Ascending aorta (tissue), 2 donors: Measurements from ENCODE around the gene NUP107. TPM values are rescaled to one million over a fixed set of nuclear protein-coding genes. Genes with fewer than 3 reads are reported as not detected.

Source experiments
- DNase-seq, 2 donors: peaks; one replicate each; pipeline ENCODE4 v3.0.0-alpha.2; 2019; ENCODE audit warnings: low spot score in 2 of 2
- H3K27ac ChIP-seq, 2 donors: fragments of 200-600 bp; sonication (generic); one replicate each; pipeline ENCODE4 v1.5.1; 2016 to 2017; ENCODE audit warnings: mild to moderate bottlenecking in 1 of 2
- H3K27me3 ChIP-seq: fragments of 200-600 bp; sonication (generic); one replicate; pipeline ENCODE4 v1.5.1; 2017
- H3K36me3 ChIP-seq, 2 donors: fragments of 200-600 bp; sonication (generic); one replicate each; pipeline ENCODE4 v1.5.1; 2016
- H3K4me1 ChIP-seq, 2 donors: fragments of 200-600 bp; sonication (generic); one replicate each; pipeline ENCODE4 v1.5.1; 2016 to 2017; ENCODE audit warnings: mild to moderate bottlenecking in 1 of 2
- H3K4me3 ChIP-seq, 2 donors: fragments of 200-600 bp; sonication (generic); one replicate each; pipeline ENCODE4 v1.5.1; 2016 to 2017; ENCODE audit warnings: mild to moderate bottlenecking in 1 of 2
- H3K9me3 ChIP-seq, 2 donors: fragments of 200-600 bp; sonication (generic); one replicate each; pipeline ENCODE4 v1.5.1; 2016
- CTCF ChIP-seq, 3 experiments: fragments of 200-600 bp in 2 of 3; fragments of 450-650 bp in 1 of 3; sonication (generic) in 2 of 3; IDR thresholded peaks; one replicate each; pipeline ENCODE4 v1.5.1; 2016 to 2019; ENCODE audit warnings: antibody characterized with exemption in 3 of 3, mild to moderate bottlenecking in 1 of 3, moderate library complexity in 1 of 3
- intact Hi-C: fragments of 100-400 bp; cut with DNase I; formaldehyde crosslinking; loops from one replicate; pipeline ENCODE4 v1.15.1; 2023
- total RNA-seq: library from RNA; depleted of rRNA; stranded (reverse); fragments of >200 nt; gene quantifications from one replicate; pipeline ENCODE4 v1.1.0, GENCODE V29; 2016

The NUP107 gene
- total RNA-seq, 1 donor from 2014 or later = 4.7 TPM

- no peak overlapping the region for H3K27ac ChIP-seq
- H3K9me3 ChIP-seq = no peaks in the 10 kb centered on the region
- H3K4me1 ChIP-seq = no peaks in the 10 kb centered on the region
- H3K4me3 ChIP-seq = no peak overlapping the region
- no peaks in the 10 kb centered on the region for H3K27me3 ChIP-seq
- no peak for DNase-seq
- TF ChIP-seq CTCF (IDR thresholded peaks at IDR 0.05) = no peak
- intact Hi-C loops = no loop called here
- H3K36me3 ChIP-seq = peaks cover 5 to 30% of the 10 kb centered on the region in 2 donors
Measured at GRCh38 chr12:68768431-68768939, 81.7 kb downstream of the NUP107 start.

- Histone ChIP-seq H3K4me1 (no peaks in the 10 kb centered on the region), H3K9me3 (no peaks in the 10 kb centered on the region), H3K4me3 (no peak overlapping the region), H3K36me3 (peaks cover 5 to 15% of the 10 kb centered on the region in 2 donors), H3K27me3 (no peaks in the 10 kb centered on the region), H3K27ac (no peak overlapping the region)
- intact Hi-C loops = no loop called here
- no peak for TF ChIP-seq CTCF (IDR thresholded peaks at IDR 0.05)
- DNase-seq = no peak
Measured at GRCh38 chr12:68769941-68770340, 83.2 kb downstream of the NUP107 start.

GRCh38 chr12:68771223-68771925 is 84.6 kb downstream of the NUP107 start:
- Histone ChIP-seq H3K36me3 (peaks cover 5 to 7% of the 10 kb centered on the region in 2 donors), H3K9me3 (no peaks in the 10 kb centered on the region), H3K4me1 (no peaks in the 10 kb centered on the region), H3K27ac (no peak overlapping the region), H3K4me3 (no peak overlapping the region), H3K27me3 (no peaks in the 10 kb centered on the region)
- intact Hi-C loops = no loop called here
- no peak for DNase-seq
- TF ChIP-seq CTCF (IDR thresholded peaks at IDR 0.05) = no peak

GRCh38 chr12:68772714-68773113 is 85.9 kb downstream of the NUP107 start:
- no peak for DNase-seq

GRCh38 chr12:68773582-68773981 is 86.8 kb downstream of the NUP107 start:
- no peak overlapping the region for H3K4me3 ChIP-seq
- H3K36me3 ChIP-seq = no peaks in the 10 kb centered on the region
- H3K27me3 ChIP-seq = no peaks in the 10 kb centered on the region
- intact Hi-C loops = no loop called here
- H3K4me1 ChIP-seq = no peaks in the 10 kb centered on the region
- no peaks in the 10 kb centered on the region for H3K9me3 ChIP-seq
- TF ChIP-seq CTCF (IDR thresholded peaks at IDR 0.05) = no peak
- DNase-seq = no peak
- no peak overlapping the region for H3K27ac ChIP-seq

More at GRCh38 chr12:68772714-68773113, 85.9 kb downstream of the NUP107 start:
- Histone ChIP-seq H3K27me3 (no peaks in the 10 kb centered on the region), H3K27ac (no peak overlapping the region), H3K4me1 (no peaks in the 10 kb centered on the region), H3K36me3 (no peaks in the 10 kb centered on the region), H3K9me3 (no peaks in the 10 kb centered on the region), H3K4me3 (no peak overlapping the region)
- no peak for TF ChIP-seq CTCF (IDR thresholded peaks at IDR 0.05)
- intact Hi-C loops = no loop called here
